LoVo (cell line): Measurements from ENCODE around the gene DNMBP.
A peak's percentile ranks its signal among the peaks of the same experiment; 100 is the strongest.
"Not testable (repeated sequence)": the region's sequence is repeated elsewhere in the genome, so short reads cannot be mapped to it uniquely, and the experiment has no call there.

Experiments used
- DNase-seq: peaks from one replicate; pipeline ENCODE4 v3.0.0-alpha.2; 2016; ENCODE audit warnings: low spot score

The DNMBP gene

DNA sequence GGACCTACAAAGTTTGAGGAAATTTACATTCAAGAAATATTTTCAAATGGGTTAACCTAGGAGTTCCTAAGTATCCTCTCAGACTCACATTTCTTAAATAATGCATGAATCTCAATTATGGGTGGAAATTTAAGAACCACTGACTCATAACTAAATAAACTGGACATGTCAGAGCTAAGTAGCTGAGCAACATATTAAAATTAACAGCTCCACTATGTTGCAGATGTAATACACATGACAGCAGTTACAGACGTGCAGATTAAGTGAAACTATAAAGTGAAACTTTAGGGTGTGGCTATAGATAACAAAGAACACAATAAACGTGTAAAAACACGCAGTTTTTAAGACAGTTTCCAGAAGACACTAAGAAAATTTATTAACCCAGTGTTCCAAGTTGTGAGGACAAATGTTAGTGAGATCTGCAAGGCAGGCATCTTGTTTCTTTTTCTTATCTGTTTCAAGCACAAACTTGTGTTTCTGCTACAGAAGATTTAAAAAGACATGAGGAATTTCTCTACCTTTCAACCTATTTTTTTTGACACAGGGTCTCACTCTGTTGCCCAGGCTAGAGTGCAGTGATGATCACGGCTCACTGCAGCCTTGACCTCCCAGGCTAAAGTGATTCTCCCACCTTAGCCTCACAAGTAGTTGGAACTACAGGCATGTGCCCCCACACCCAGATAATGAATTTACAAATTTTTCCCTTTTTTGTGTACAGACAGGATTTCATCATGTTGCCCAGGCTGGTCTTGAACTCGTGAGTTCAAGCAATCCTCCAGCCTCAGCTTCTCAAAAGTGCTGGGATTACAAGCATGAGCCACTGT lies 25.3 kb downstream of the DNMBP start:
- no peak for DNase-seq

DNA sequence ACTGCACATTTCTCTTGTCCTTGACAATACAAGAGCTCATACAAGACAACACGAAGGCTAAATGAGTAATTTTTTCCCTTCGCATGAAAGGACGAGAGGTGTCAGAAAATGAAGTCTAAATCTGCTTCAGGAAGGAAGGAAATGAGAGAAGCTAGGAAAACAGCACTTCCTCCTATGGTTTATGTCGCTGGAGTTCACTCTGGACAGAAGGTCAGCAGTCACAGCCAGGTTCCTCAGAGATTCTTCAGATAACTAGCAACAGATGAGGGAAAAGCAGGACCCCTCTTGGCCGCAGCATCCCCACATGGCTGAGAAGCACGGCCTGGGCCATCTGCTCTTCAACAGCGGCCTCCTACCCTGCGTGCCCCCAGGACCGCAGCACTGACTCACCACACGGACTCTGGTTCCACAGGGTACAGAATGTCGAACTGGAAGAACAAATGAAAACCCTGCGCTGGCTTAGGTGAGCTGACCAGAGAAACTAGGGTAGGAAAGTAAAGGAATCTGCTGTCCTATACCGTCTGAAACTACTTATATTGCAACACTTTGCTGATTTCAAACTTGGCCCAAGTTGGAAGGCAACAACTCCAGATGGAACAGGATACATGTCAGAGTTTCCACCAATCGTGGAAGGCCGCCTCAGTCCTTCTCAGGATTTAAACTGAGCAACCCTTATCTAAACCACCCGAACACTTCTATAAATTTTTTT lies 26.3 kb downstream of the DNMBP start:
- DNase-seq, result no peak

DNA sequence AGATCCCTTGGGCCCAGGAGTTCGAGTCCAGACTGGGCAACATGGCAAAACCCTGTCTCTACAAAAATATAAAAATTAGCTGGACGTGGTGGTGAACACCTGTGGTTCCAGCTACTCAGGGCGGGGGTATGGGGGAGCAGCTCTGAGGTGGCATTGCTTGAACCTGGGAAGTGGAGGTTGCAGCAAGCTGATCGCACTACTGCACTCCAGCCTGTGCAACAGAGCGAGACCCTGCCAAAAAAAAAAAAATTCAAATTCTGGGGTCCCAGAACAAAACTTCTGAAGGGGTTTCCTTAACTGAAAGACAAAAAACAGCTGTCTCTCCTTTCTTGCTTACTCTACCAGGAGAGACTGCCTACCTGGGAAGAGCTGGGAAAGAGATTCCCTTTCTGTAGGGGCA lies 27.0 kb downstream of the DNMBP start:
- DNase-seq, result no peak

DNA sequence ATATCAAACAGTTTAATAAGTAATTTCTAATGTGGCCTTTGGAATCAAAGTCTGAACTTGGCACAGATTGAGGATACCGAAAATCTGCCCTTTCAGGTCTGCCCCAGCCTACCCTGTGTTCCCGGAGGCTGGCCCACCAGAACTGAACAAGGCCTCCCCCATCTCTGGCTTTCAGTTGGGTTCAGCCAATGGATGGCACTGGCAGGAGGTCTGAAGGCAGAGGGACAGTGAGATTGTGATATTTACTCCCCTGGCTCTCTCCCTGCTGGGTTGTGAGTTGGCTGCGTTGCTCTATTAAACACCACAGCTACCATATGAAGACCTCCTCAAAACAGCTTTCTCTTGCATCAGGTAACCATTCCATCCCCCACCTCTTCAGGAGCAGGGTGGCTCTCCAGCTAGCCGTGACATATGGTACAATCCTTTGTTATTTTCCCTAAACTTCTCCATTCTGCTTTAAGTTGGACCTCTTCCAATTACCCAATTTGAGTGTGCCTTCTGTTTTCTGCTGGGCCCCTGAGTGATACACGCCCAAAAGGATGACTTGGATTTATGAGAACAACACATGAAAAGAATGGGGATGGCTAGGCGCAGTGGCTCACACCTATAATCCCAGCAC lies 28.1 kb downstream of the DNMBP start:
- no peak for DNase-seq

DNA sequence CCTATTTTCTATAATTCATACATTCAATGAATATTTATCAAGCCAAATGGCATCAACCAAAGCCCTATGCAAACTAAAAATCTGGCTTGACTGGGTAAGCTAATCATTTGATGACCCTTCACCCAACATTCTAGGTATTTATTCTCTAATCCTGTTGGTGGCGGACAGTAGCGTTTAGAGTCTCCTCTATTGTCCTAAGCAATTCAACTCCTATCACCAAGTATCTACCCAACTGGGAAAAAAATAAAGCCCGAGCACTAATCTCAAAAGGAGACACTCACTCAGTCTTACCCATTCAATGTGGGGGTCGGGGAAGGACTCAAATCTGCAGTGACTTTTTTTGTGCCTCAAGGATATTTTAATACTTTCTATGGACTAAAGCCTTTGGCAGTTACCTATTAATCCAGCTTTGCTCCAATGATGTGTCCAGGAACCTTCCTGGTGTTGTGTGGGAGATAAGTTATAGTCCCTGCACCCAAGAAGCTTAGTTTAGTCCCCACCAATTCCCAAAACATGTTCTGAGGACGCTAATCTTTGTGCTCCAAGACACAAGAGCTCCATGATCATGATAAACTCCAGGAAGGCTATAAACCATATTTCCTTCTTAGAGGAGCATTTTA lies 30.6 kb downstream of the DNMBP start:
- no peak for DNase-seq

DNA sequence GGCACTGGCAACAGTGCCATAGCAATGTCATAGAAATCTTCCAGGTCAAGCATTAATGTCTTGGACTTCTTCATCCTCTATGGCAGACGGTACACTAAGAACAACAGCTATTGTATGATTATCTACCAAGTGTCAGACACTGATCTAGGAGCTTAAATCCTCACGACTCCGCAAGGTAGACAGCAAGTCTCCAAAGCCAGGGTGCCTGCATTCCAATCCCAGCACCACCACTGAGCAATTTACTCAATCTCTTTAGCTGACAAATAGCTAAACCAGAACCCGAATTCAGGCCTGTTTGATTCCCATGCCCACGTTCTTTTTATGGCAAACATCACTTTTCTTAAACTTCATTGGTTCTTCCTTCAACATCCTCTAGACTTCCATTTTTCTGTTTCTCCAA lies 31.8 kb downstream of the DNMBP start:
- DNase-seq, result no peak

DNA sequence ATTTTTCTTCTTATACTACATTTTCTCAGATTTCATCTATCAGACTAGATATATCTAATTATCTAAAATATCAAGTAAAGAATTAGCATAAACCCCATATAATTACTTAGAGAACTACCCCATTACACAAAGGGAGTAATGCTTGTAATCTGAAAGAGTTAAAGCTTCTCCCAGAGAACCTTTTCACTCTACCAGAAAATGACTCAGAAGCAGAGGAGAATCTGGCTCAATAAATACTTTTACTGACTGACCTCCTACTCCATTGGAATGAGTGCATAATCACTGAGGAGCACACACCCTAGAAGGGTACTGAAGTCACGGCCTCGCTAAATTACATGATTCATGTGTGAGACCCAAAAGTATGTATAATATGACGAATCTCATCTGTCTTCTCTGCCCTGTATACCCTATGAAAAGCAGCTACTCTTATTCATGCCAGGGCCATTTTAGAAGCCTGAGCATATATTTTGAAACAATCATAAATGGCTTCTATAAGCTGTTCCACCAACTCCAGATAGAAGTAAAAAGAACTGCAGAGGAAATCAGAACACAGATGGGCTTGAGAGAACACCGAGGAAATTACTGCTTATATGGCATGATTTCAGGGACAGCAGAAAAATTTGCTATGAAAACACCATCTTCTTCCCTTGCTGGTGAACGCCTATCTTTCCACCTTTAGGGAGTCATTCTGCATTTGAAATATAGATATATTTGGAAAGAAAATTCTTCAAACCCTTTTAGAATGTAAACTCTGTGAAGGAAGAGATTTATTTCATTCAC lies 32.7 kb downstream of the DNMBP start:
- peak; percentile 79 for DNase-seq

DNA sequence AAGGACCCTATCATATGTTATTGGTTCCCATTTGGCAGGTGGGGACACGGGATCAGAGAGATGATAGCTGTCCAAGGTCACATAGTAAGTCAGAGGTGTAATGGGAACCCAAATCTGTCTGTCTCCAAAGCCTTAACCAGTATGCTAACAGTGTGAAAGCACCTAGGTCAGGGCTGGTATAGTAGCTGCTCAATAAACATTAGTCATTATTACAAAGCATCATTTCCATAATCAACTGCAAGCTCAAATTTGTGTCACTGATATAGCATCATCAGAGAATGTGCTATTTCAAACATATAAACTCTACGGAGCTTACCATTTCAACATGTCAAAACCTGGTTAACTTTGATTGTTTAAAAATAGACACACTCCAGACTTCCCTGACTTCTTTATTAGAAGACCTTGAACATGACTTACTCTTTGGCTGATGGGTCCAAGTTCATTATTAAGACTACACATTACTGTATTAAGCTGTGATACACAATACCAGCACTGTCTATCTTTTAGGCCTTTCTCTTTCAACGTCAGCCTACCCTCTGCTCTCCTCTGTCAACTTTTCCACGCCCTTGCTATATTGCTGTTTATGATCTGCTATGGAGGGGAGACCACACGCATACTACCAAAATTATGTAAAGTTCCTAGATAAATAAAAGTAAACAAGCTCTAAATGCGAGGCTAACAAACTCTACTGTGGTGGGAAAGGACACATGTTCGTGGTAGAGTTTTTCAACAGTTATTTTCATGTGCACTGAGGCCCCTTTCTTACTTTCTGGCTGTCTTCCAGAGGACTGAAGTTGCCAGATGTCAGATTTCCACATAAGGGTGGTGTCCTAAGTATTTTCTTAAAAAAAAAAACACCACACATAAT lies 33.6 kb downstream of the DNMBP start:
- peak; percentile 20 for DNase-seq

DNA sequence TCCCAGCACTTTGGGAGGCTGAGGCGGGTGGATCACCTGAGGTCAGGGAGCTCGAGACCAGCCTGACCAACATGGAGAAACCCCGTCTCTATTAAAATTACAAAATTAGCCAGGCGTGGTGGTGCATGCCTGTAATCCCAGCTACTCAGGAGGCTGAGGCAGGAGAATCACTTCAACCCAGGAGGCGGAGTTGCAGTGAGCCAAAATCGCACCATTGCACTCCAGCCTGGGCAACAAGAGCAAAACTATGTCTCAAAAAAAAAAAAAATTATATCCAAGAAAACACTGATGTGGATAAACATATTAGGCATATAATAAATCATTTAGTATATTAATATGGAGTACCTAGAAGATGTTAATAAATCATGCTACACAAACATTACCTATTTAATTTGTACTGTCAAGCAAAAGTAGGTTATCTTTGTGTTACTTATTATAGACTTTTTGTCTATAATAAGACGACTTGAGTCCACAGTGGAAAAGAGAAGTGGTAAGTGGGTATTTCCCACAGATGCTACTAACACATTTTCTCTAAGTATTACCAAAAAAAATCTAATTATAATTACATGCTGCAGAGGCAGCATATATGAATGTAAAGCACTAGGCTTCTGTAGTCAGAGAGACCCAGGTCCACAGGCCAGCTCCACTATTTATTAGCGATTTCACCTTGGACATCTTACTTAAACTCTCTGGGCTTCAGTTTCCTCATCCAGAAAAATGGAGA lies 34.5 kb downstream of the DNMBP start:
- DNase-seq, result no peak

DNA sequence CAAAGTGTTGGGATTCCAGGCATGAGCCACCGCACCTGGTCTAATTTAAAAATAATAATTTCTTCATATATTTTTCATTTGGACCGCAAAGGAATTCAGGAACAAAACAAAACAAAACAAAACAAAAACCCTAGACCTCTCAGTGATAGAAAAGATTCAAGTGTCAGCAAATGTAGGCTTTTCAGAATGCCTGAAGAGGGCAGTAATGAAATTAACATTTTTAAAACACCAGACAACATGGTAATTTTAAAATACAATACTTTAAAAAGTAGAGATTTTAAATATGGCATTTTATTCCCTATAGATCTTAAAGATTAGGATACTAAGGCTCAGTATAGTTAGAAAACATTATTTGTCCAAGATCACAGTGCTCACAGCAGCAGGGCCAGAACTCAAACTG lies 36.6 kb downstream of the DNMBP start:
- DNase-seq, result no peak

DNA sequence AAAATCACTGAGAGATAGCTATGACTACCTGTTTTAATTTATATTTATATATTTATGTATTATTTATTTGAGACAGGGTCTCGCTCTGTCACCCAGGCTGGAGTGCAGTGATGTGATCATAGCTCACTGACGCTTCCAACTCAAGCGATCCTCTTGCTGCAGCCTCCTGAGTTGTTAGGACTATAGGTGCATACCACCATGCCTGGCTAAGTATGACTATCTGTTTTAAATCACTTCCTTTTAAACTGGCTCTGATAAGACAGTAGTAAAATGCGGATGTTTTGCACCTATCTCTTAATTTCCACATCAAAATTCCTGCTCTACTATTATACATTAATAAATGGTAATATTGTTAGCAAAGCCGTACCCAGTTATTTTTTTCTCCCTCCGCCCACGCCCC lies 41.8 kb downstream of the DNMBP start:
- no peak for DNase-seq

DNA sequence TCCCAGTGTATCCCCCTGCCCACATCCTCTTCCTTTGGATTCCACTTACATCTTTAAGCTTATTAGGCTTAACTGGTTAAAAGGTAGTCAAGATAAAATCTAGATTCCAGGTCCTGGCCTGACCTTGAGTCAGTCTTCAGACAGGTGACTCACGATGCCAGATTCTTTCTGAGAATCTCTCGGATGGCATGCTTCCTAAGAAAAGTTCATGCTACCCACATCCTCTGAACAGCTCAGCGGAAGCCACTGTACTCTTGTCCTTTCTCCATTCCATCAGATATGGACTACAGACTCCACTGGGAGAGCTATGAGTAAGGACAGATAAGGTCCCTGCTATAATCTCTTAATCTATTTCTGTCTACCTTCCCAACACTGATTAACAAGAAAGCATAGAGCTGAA lies 43.4 kb downstream of the DNMBP start:
- peak; percentile 41 for DNase-seq

DNA sequence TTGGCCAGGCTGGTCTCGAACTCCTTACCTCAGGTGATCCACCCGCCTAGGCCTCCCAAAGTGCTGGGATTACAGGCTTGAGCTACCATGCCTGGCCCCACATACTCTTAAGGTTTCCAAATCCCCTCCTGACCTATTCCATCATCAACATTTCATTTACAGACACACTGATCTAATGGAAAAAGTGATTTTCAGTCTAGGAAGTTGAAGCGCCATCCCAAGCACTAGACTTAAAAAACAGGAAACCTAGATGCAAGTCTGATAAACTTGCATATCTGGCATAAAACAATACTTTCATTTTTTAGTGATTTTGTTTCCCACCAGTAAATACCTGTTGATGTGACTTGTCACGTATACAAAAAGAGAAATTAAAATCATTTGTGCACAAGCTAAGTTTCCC lies 44.0 kb downstream of the DNMBP start:
- DNase-seq, result no peak

DNA sequence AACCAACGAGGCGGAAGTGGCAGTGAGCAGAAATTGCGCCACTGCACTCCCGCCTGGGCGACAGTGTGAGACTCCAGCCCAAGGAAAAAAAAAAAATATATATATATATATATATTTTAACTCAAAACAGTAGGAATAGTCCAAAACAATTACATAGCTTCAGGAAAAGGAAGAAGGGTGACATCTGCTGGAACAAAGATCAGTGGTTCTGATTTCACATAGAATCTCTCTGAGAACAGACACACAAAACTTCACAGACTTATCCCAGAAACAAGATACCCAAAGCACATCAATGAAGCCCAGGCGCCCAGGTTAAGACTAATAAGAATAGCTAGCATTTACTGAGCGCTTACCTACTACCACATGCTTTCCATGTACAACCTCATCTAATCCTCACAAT lies 45.0 kb downstream of the DNMBP start:
- no peak for DNase-seq

DNA sequence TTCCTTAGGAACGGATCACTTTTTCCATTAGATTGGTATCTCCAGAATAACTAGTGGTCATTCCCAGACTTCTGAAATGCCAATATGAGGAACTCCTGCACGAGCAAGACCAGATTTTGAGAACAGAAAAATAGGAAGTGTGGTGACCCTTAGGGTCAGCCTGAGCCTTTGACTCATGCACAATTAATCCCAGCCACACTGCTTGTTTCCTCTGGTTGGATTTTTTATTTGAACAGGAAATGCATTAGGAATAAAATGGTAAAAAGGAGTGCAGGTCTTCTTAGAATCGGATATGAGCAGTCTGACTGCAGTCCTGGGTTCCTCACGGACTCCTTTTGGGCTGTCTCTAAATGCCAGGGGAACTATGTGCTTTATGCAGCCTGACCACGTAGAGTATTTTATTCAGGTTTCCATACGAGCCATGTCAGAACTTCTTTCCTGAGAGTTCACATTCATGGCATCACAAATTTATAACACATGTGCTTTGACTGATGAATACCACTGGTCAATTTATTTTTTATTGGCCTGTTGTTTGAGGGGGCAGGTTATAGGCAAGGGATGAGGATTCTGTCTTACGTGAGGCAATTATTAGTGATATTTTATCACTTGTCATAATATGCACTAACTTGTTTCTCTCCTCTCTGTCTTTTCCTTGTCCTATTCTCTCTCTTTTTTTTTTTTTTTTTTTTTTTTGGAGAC lies 46.1 kb downstream of the DNMBP start:
- DNase-seq, result not testable (repeated sequence)

DNA sequence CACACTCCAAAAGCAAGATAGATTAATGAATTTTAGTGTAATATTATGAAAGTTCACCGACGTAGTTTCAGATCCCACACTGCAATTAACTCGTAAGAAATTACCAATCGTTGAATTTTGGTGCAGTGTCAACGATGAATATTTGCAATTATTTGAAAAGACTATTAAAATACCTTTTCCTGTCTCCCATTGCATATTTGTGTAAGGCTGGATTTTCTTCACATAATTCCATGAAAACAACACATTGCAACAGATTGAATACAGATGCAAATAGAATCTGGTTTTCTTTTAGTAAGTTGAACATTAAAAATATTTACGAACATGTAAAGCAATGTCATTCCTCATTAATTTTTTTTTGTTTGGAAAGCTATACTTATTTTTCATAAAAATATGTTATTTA lies 50.9 kb downstream of the DNMBP start:
- DNase-seq, result no peak

DNA sequence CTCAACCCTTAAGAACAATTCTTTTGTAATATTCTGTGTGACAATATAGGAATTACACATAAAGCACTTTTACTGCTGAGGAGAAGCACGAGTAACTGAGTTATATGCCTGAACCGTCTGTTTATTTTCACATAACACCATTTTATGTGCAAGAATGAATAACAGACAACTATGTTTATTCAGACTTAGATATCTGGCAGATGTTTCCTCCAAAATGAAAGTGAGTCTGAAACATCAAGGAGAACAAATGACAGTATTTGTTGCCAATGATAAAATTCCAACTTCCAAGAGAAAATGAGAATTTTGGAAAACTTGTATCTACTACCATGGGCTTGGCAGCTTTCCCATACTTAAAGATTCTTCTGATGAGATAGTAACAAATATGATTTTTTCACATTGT lies 51.4 kb downstream of the DNMBP start:
- no peak for DNase-seq

DNA sequence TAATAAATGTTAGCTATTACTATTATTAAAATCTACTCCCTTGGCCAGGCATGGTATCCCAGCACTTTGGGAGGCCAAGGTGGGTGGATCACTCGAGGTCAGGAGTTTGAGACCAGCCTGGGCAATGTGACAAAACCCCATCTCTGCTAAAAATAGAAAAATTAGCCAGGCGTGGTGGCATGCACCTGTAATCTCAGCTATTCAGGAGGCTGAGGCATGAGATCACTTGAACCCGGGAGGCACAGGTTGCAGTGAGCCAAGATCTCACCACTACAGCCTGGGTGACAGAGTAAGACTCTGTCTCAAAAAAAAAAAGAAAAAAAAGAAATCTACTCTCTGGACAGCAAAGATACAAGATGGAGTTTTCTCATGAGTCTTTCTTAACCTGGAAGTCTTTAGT lies 56.2 kb downstream of the DNMBP start:
- not testable (repeated sequence) for DNase-seq

DNA sequence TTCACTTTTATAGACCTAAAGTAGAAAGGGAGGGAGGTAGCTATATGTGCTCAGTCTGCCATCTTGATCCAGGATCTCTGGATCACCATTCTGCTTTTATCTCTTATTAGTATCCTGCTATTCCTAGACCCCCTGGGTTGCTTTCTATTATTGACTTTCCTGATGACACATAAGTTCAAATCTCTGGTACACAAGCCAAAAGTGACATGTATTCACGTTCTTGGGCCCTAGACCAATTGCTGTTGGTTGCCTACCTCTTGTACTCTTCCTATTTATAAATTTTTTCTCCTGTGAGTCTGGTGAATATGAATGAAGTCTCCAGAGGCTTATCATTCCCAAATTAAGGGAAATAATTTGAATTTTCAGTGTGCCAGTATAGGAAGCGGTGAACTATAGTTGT lies 56.9 kb downstream of the DNMBP start:
- DNase-seq, result no peak

DNA sequence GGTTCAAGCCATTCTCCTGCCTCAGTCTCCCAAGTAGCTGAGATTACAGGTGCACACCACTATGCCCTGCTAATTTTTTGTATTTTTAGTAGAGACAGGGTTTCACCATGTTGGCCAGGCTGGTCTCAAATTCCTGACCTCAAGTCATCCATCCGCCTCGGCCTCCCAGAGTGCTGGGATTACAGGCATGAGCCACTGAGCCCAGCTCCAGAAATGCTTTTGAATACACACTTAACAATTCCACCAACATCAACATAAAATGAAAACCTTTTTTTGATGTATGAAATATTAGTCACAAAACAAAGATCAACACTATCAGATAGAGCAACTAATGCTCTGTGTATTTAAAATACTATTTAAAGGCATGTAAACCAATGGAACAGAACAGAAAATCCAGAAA lies 63.7 kb downstream of the DNMBP start:
- DNase-seq, result not testable (repeated sequence)
